DMS79 treated with DMSO at 0.1 percent for 48 hours (cell line): ENCODE measurements around the gene NOL4L.
"Not testable (repeated sequence)": the region's sequence is repeated elsewhere in the genome, so short reads cannot be mapped to it uniquely, and the experiment has no call there.

ENCODE experiments used
- DNase-seq: peaks from one replicate; lab custom pipeline; 2025; lab: John Stamatoyannopoulos, UW

Gene NOL4L

DNA sequence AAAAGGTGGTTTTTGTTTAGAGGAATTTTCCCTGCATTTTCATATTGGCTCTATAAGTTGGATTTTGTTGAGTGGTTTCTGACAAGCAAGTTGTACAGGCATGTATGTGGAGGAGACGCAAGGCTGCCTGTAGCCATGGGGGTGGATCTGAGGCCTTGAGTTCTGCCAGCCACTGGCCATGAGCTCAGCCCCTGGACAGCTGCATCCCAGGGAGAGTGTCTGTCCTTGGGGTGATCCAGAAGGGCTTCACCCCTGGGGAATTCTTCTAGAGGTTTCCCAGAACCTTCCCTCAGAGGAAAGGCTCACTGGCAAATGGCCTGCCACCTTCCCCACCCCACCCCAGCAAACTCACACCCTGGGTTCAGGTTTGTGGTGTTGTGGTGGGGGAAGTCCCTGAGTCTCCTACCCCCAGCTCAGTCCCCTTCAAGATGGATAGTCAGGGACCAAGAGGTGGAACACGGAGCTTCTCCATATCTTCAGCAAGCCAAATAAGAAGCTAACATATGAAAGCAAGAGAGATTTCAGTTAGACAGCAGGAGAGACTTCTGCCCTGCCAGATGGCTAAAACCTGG is 11.6 kb upstream of the NOL4L start:
- DNase-seq: no peak

GRCh38 chr20:32595143-32595542 is 10.0 kb upstream of the NOL4L start:
- DNase-seq: no peak

- DNase-seq: not testable (repeated sequence)
Measured at GRCh38 chr20:32594669-32595068, 9.5 kb upstream of the NOL4L start.

GRCh38 chr20:32594204-32594603 is 9.1 kb upstream of the NOL4L start:
- DNase-seq: no peak

GRCh38 chr20:32592616-32593015 is 7.5 kb upstream of the NOL4L start:
- not testable (repeated sequence) for DNase-seq

DNA sequence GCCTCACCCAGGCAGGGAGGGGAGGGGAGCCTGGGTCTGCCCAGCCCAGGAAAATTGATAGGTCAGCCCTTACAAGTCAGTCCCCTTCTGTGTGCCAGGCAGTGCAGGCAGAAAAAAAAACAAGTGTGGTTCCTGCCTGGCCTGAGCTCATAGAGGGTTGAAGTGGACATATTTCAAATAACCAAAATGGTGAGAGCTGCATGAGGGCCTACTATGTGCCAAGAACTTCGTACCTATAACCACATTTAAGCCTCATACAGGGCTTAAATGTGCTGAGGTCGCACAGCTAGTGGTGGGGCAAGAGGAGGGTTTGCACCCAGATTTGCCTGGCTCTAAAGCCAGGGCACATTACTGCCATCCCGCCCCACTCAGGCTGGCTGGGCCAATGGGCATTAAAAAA is 6.9 kb upstream of the NOL4L start:
- no peak for DNase-seq

DNA sequence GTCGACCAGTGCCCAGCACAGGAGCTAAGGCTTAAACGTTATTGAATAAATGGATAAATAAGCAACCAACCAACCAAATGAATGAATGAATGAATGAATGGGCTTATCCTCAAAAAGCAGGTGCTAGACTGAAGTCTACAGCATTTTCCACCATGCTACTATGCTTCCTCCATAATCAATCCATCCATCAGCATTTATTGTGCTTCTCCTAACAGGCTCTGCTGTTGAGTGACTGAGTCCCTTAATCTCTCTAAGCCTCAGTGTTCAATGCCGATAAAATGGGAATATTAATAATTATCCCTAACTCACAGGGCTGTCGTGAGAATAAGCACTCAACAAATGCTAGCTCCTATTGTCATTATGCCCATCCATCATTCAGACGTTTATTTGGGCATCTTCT is 4.6 kb upstream of the NOL4L start:
- no peak for DNase-seq

GRCh38 chr20:32589256-32589655 is 4.1 kb upstream of the NOL4L start:
- no peak for DNase-seq

DNA sequence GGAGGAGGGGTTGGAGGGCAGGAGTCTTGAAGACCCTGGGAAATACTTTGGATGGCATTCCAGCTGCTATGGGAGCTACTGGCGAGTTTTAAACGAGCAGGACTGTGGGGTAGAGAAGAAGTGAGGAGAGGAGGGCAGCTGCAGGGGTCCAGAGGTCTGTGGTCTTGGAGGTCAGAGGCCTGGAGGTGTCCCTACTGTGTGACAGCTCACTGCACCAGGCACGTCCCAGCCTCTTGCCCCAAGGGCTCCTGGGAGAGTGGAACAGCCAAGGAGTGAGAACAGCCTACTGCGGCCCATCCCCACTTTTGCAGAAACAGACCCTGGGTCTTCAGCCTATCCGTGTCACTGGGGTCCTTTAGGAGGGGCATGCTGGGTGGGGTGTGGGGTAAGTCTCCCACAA is 2.9 kb upstream of the NOL4L start:
- no peak for DNase-seq

DNA sequence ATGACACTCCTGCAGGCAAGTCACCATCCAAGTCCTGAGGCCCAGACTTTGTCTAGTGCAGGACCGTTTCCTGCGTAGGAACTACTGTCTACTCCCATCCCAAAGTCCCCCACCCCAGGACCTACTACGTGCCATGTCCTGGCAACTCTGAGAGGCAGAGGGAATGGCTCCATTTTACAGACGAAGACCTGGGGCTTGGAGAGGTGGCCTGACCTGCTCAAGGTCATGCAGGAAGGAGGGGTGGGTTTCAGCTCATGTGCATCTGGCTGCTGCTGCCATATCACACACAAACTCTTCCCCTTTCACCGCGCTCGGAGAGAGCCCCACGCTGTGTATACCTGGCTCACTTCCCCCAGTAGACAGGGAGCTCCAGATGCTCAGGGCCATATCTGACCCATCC is 1.2 kb upstream of the NOL4L start:
- no peak for DNase-seq

DNA sequence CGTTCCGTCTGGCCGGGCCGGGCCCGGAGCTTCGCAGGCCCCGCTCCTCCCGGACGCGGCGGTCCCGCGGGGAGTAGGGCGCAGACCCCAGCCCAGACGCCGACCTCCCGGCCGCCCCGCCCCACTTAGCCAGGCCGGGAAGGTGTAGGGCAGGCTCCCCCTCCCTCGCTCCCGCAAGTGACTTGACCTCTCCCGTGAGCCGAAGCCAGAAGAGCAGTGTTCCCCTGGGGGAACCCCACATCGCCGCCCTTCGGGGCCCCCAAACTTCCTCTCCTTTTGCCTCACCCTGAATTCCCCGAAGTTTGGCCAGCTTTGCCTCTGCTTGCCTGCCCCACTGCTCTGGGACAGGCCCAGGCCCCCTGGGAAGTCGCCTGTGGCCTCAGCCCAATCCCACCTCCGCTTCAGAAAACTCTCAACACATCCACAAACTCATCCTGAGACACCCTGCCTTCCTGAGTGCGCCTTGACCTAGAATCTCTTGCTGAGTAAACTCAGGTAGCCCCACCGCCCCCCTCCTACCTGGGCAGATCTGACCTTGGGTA is 524 bp upstream of the NOL4L start:
- DNase-seq: no peak

- DNase-seq: no peak
Measured at GRCh38 chr20:32583581-32584070, 1.5 kb downstream of the NOL4L start.

GRCh38 chr20:32582659-32583580 is 2.2 kb downstream of the NOL4L start:
- peak; percentile 28 for DNase-seq

GRCh38 chr20:32581839-32582658 is 3.1 kb downstream of the NOL4L start:
- DNase-seq: peak; percentile 37

DNA sequence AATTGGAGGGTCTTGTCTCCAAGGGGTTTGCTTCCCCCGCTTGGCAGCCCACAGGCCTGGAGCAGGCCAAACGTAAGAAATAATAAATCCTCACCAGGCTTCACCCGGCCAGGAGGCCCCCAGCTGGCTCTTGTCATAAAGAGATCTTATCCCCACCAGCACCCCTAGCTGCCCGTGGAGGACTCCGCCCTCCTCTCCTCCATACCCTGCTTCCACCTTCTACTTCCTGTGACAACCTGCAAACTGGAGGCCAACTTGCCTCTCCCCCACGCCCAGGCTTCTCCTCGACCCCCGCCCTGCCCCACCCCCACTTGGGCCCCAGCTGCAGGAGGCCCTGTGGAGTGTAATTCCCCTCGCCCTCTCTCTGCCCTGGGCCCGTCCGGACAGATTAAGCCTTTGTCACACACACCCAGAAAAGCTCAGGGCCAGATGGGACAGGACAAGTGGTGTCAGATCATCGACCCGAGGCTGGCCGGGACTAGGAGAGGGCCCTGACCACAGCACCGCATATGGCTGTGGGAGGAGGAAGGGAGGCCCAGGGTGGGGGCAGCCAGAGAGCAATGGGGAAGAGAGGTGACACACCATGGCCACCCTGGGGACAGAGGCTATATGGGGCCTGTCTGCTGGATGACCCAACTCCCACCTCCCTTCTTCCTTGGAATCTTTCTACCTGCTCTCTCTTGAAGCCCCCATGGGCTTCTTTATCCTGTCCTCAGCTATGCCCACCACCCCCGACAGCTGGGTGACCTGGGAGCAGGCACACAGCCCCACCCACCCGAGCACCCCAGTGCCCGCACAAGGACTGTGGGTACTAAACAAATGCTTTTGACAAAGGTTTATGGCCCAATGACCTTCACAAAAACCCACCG is 3.9 kb downstream of the NOL4L start:
- no peak for DNase-seq

DNA sequence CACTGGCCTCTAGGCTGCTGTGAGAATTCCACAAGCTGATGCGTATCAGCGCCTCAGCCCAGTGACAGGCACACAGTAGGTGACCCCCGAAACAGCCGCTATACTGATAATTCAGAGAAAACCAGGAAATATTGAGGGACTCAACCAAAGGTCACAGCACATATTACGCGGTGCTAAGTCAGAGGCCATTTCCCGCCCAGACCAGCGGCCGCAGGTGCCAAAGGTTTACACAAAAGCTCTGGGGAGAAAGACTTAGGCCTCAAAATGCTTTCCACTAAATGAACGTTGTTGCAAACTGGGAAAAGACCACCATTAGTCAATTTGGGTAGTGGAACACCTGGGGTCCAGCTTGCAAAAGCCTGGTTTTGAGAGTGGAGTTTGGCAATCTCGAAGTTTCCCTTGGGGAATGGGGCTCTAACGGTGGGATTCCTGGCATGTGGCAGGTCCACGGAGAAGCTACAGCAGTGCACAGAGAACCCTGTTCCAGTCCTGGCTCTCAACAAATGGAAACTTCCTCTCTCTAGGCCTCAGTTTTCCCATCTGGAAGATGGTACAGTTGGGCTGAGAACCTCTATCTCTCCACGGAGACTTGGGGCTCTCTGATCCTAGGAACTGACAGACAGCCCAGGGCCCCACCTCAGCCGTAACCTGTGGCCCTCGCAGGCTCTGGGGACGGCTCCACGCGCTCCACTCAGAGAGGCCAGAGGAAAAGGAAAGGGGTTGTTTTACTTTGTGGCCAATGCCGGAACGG is 4.7 kb downstream of the NOL4L start:
- DNase-seq: no peak

- DNase-seq: peak; percentile 17
Measured at GRCh38 chr20:32578840-32579390, 6.2 kb downstream of the NOL4L start.

DNA sequence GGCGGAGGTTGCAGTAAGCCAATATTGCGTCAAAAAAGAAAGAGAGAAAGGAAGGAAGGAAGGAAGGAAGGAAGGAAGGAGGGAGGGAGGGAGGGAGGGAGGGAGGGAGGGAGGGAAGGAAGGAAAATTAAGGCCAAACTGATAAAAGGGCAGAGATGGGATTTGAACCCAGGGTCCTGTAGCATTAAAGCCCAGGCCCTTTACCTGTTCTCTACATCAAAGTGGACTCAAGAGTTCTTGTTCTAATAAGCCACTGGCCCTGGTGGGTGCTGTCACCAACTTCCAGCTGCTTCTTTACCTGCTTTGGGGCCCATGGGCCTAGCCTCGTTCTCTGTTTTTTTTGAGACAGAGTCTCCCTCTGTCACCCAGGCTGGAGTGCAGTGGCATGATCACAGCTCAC is 7.1 kb downstream of the NOL4L start:
- DNase-seq: not testable (repeated sequence)

- no peak for DNase-seq
Measured at GRCh38 chr20:32577657-32578056, 7.5 kb downstream of the NOL4L start.

DNA sequence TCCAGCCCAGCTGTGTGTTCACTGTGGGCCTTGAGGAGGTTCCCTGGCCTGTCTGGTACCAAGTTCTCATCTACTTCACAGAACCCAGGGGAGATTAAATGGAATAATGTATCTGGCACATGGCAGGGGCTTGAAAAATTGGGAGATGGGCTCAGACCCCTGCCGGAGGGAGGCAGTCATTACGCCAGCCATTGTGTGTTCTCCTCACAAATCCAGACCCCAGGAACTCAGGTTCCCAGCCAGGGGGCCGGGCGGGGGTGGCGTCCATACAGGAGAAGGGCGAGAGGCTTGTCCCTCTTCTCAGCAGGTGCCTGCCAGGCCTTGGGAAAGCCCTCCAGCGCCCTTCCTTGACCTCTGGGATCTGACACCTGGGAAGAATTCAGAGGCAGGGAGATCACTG is 8.1 kb downstream of the NOL4L start:
- DNase-seq: no peak
